Stimulated activated CD8-positive, alpha-beta memory T cell treated with anti-CD3 and anti-CD28 coated beads, Interleukin-15, amount 100 ng/mL, for 4 hours (primary cell): ENCODE results near the gene GRM6.

ENCODE experiments used
- DNase-seq, 2 donors: peaks; one replicate each; pipeline ENCODE4 v3.0.0-alpha.2; 2020; ENCODE audit warnings: low read depth in 2 of 2

Gene GRM6

DNA sequence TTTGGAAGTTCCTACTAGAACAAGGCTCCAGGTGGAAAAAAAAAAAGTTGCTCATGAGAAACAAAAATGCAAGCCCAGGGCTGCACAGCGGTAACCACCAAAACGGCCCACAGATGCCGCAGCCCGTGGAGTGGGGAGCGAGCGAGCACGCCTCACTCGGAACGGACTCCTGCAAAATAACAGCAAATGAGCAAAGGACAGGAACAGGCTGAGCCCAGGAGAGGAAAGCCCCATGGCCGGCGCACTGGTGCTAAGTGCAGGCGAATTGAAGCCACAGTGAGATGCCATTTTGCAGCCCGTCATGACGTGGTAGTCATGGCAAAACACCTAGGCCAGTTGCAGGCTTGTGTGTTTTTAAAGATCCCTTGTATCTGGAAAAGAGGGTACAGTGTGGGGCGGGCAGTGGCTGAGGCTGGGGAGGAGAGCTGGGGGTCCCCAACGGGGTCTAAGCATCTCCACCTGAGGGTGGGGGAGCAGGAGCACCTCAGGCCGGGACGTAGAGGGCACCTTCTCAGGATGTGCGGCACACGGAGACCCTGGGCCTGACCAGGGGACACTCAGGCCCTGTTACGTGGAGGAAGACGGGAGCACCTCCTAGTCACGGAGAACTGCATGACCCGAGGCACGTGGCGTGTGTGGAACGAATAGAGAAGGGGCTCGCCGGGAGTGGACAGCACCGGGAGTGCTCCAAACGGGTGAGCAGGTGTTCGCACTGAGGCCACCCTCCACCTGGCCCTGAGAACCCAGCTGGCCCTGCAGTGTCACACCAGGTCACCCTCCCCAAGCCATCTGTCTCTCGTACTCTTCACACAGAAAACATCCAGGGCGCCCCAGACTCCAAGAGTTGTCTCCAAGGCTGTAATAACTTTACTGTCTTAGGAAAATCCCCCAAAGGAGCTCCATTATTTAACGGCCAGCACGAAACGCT lies 10.7 kb downstream of the GRM6 start:
- DNase-seq = no peak

DNA sequence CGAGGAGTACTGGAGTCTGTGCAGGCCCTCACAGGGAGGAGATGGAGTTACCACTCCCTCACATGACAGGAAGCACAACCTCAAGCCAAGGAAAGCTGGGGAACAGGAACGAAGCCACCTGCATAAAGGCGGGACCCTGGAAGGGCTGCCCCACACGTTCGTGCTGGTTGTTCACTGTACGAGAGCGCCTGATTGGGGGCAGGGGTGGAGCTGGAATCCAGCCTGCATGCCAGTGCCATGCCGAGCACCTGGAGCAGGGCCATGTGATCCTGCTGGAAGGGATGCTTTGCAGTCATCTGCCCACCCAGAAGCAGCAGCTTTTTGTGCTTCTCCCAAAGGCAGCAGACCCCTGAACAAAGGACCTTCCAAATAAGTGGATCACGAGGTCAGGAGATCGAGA lies 11.4 kb downstream of the GRM6 start:
- no peak for DNase-seq

DNA sequence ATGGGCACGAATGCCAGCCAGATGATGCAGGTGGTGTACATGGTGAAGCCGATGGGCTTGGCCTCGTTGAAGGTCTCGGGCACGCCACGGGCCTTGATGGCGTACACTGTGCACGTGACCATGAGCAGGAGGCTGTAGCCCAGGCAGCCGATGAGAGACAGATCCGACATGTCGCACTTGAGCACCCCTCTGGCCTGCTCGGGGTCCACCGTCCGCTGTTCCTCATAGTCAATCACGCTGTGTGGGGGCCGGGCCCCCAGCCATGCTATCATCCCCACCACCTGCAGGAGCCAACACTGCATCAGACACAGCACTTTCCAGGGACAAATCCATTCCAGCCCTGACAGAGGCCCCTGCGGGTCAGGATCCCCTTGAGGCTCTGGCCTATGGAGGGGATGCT lies 12.2 kb downstream of the GRM6 start:
- no peak for DNase-seq

DNA sequence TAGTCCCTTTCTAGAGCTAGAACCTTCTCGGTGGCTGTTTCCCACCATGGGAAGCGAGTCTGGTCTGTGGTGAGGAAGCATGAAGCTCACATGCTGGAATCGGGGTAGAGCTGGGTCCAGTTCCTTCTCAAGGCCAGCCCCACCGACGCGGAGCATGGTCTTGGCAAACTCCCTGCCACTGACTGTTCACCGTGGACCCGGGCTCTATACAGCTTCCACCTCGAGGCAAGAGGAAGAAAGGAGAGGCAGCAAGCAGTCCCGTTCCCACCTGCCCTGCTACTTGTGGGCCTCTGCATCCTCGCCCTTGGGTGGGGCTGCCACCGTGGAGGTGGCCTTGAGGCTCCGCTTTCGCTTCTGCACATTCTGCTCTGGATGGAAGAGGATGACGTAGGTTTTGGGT lies 13.7 kb downstream of the GRM6 start:
- DNase-seq = no peak

DNA sequence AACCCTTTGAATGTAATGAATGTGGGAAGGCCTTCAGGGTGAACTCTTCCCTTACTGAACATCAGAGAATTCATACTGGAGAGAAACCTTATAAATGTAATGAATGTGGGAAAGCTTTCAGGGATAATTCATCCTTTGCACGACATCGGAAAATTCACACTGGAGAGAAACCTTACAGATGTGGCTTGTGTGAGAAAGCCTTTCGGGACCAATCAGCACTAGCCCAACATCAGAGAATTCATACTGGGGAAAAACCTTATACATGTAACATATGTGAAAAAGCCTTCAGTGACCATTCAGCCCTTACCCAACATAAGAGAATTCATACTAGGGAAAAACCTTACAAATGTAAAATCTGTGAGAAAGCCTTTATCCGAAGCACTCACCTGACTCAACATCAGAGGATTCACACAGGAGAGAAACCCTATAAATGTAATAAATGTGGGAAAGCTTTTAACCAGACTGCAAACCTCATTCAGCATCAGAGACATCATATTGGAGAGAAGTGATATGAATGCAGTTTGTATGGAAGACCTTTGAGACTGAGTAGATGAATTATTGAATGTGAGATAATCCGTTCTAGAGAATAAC lies 29.6 kb downstream of the GRM6 start:
- DNase-seq = no peak

DNA sequence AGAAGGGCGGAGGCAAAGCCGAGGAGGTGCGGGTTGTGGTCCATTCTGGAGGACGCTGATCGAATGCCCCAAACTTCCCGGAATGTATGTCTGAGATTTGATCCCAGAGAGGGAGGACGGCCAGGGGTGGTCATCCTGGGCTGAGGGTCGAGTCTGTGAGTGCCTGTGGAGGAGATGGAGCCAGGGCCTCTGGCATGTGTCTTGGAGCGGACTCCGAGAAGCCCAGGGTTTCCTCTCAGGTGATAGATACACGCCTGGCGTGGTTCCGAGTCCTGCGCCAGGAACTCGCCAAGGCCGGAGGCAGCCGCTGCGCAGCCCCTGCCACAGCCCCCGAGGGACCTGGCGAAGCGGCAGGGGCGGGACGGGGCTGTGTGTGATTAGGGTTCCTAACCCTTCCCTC lies 53.8 kb downstream of the GRM6 start:
- DNase-seq = no peak

DNA sequence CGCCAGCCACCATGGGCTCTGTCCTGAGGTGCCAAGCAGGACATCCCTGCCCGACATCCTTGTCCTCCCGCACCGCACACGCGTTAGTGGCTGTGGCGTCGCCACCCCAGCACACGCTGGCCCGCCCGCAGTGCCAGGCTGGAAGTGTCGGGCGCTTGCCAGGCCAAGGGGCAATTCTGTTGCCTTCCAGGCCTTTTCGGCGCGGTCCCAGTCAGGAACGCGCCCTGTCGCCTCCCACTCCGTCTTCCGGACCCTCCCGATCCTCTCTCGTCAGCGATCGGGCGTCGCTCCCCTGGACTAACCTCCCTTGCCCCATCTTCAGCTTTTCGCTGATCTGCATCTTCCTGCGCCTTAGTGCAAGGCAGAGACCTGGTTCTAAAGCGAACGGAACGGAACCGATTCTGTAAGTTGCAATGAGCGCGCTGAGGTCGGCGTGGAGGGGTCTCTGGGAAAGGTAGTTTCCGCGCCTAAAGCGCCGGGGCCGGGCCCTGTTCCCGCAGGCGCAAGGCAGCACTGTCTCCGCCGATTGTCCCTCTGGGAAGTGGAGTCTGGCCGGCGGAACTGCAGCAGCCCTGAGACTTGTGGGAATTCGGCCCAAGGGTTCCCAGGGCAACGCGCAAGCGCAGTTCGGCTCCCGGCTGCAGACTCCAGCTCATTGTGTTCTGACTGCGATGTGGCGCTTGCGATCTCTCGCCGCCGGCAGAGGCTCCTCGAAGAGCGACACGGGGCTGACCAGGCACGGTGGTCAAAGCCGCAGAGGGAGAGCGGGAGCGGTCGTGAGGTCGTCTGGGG lies 54.4 kb downstream of the GRM6 start, which contains the start of gene ZNF454:
ZNF454 (plus strand) TSS at position 630 of the 792 bp plus-strand sequence. CDS start 1,594 bp downstream, outside the sequence.
- DNase-seq = no peak

DNA sequence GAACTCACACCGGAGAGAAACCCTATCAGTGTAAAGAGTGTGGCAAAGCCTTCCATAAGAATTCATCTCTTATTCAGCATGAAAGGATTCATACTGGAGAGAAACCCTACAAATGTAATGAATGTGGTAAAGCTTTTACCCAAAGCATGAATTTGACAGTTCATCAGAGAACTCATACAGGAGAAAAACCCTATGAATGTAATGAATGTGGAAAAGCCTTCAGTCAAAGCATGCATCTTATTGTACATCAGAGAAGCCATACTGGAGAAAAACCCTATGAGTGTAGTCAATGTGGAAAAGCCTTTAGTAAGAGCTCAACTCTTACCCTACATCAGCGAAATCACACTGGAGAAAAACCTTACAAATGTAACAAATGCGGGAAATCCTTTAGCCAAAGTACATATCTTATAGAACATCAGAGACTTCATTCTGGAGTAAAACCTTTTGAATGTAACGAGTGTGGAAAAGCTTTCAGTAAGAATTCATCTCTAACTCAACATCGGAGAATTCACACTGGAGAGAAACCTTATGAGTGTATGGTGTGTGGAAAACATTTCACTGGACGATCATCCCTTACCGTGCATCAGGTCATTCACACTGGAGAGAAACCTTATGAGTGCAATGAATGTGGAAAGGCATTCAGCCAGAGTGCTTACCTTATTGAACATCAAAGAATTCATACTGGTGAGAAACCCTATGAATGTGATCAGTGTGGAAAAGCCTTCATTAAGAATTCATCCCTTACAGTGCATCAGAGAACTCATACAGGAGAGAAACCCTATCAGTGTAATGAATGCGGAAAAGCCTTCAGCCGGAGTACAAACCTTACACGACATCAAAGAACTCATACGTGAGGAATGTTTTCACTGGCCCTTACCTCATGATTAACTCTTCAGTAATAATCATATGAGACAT lies 63.0 kb downstream of the GRM6 start:
- DNase-seq = no peak
